ENCODE data around the gene GALT. TPM values are rescaled to one million over a fixed set of nuclear protein-coding genes. Genes with fewer than 3 reads are reported as not detected.

GALT gene
- total and polyA plus RNA-seq, 2 donors (not counting 1 experiment from before 2014, with no cell fraction given), result 111 to 167 TPM

DNA sequence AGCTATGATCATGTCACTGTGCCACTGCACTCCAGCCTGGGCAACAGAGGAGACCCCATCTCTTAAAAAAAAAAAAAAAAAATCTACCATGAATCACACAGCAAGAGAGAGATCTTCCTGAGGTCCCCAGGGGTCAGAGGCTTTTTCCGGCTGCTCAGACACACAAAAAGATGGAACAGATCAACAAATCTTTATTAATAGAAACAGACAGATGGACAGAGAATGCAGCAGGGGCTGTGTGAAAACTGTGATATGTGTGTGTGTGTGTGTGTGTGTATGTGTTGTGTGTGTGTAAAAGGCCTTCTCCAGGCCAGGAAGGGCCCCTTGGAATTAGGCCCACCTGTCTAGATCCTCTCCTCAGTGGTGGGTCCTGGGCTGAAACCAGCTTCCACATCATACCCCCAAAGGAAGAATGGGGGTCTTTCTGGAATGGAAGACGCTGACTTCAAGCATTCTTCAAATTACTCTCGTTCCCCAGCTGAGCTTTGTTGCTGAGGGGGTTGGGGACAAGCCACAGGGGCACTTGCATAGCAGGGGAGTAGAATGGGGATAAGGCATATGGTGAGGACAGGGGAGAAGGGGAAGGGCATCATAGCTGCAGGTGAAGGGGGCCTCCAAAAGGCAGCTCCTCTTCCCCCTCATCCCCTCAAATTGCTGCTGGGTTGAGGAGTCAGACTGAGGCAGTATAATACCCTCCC is 11.8 kb upstream of the GALT start:
- Histone ChIP-seq H3K79me2 (ENCODE audit: control insufficient read depth, insufficient read depth, low read length) (peaks cover 26% of the 10 kb centered on the region), H3K4me3 (ENCODE audit: control extremely low read depth in 1 of 5, extremely low read depth in 1 of 5, insufficient read depth in 1 of 5, low read depth in 2 of 5, low read length in 4 of 5) (no peak overlapping the region), H2AFZ (ENCODE audit: insufficient read depth, low read depth, low read length, poor library complexity, severe bottlenecking) (no peak overlapping the region), H3K27ac (ENCODE audit: low read length in 2 of 2) (no peak overlapping the region), H3K36me3 (replicated peaks in 1 of 2; ENCODE audit: control extremely low read depth in 1 of 2, control insufficient read depth in 1 of 2, extremely low read depth in 1 of 2, insufficient read depth in 2 of 2, low read length in 1 of 2) (peaks cover 0 to 3% of the 10 kb centered on the region in 2 experiments), H3K9me3 (ENCODE audit: control extremely low read depth in 1 of 3, control insufficient read depth in 2 of 3, insufficient read depth in 1 of 3, low read length in 2 of 3) (no peaks in the 10 kb centered on the region), H3K27me3 (replicated peaks in 1 of 4; ENCODE audit: control extremely low read depth in 1 of 4, control insufficient read depth in 3 of 4, insufficient read depth in 4 of 4, low read length in 3 of 4) (peaks cover 0 to 12% (median 2%) of the 10 kb centered on the region in 4 experiments), H3K9ac (ENCODE audit: low read length) (no peak overlapping the region), H4K20me1 (ENCODE audit: control insufficient read depth, insufficient read depth, low read length, poor library complexity, severe bottlenecking) (peaks cover 16% of the 10 kb centered on the region), H3K4me2 (replicated peaks; ENCODE audit: low read depth, low read length, poor library complexity, severe bottlenecking) (no peak overlapping the region), H3K4me1 (ENCODE audit: control insufficient read depth in 2 of 2, insufficient read depth in 2 of 2, low read length in 2 of 2) (peaks cover 16 to 32% of the 10 kb centered on the region in 2 donors)
- peaks cover 10% of the 10 kb centered on the region for H3K27me3 Mint-ChIP-seq
- H3K9me3 Mint-ChIP-seq (ENCODE audit: insufficient read depth), result no peaks in the 10 kb centered on the region
- no peak for DNase-seq
- peaks cover 30% of the 10 kb centered on the region for H3K4me1 Mint-ChIP-seq
- no CpG with 5 or more reads among the region's 3 CpGs for WGBS (ENCODE audit: insufficient coverage)
- no peak for ATAC-seq (ENCODE audit: low read depth)
- intact Hi-C loops (cut with micrococcal nuclease), result no loop called here
- no peak for TF ChIP-seq EZH2 (IDR thresholded peaks at IDR 0.05; ENCODE audit: borderline replicate concordance, insufficient read depth, low read depth, low read length, poor library complexity, severe bottlenecking)
- TF ChIP-seq, protein P1, sequence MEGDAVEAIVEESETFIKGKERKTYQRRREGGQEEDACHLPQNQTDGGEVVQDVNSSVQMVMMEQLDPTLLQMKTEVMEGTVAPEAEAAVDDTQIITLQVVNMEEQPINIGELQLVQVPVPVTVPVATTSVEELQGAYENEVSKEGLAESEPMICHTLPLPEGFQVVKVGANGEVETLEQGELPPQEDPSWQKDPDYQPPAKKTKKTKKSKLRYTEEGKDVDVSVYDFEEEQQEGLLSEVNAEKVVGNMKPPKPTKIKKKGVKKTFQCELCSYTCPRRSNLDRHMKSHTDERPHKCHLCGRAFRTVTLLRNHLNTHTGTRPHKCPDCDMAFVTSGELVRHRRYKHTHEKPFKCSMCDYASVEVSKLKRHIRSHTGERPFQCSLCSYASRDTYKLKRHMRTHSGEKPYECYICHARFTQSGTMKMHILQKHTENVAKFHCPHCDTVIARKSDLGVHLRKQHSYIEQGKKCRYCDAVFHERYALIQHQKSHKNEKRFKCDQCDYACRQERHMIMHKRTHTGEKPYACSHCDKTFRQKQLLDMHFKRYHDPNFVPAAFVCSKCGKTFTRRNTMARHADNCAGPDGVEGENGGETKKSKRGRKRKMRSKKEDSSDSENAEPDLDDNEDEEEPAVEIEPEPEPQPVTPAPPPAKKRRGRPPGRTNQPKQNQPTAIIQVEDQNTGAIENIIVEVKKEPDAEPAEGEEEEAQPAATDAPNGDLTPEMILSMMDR (IDR thresholded peaks at IDR 0.05), result no peak
- CTCF ChIA-PET, result interaction anchor here (0.9 to 8.4 kb wide), 33 partner anchors 8 to 1072 kb away, joined by 3 to 150 read pairs (median 5); partner anchors contain the start of genes DCTN3, DNAI1, FAM219A and GALT
- H3K4me3 Mint-ChIP-seq, result no peak overlapping the region
- H3K27ac Mint-ChIP-seq, result no peak overlapping the region
- POLR2A ChIA-PET, result interaction anchor here (1.1 kb wide), 1 partner anchor 22 kb away, joined by 6 read pairs; the partner anchor contains the start of gene RPP25L

DNA sequence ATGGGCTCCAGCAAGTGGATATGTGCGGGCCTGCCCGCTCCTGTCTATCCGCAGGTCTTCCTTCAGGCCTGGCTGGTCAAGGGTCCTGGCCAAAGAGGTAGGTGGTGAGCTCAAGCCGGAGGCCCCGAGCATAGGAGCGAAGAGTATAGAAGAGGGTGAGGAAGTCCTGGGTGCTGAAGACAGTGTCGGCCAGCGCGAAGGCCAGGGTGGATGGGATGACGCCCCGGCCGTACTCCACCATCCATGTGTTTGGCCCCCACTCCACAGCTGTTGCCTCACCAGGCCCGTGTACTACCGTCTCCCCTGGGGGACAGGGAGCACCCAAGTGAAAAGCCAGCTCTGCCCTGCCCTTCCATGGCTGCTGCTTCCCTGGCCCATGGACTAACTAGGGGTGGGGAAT is 10.9 kb upstream of the GALT start:
- H3K4me3 ChIP-seq (ENCODE audit: control extremely low read depth in 1 of 5, extremely low read depth in 1 of 5, insufficient read depth in 1 of 5, low read depth in 2 of 5, low read length in 4 of 5), result no peak overlapping the region
- Mint-ChIP-seq H3K4me1 (peaks cover 30% of the 10 kb centered on the region), H3K27me3 (peaks cover 3% of the 10 kb centered on the region), H3K9me3 (ENCODE audit: insufficient read depth) (no peaks in the 10 kb centered on the region), H3K4me3 (peak overlapping the region; percentile 66), H3K27ac (peak overlapping the region; percentile 41)
- H3K4me2 ChIP-seq (replicated peaks; ENCODE audit: low read depth, low read length, poor library complexity, severe bottlenecking), result peak overlapping the region; percentile 17
- peaks cover 16% of the 10 kb centered on the region for H4K20me1 ChIP-seq (ENCODE audit: control insufficient read depth, insufficient read depth, low read length, poor library complexity, severe bottlenecking)
- H3K9me3 ChIP-seq (ENCODE audit: control extremely low read depth in 1 of 3, control insufficient read depth in 2 of 3, insufficient read depth in 1 of 3, low read length in 2 of 3), result no peaks in the 10 kb centered on the region
- POLR2A ChIA-PET, result no interaction called here
- H2AFZ ChIP-seq (ENCODE audit: insufficient read depth, low read depth, low read length, poor library complexity, severe bottlenecking), result no peak overlapping the region
- intact Hi-C loops (cut with micrococcal nuclease), result no loop called here
- H3K27me3 ChIP-seq (replicated peaks in 1 of 4; ENCODE audit: control extremely low read depth in 1 of 4, control insufficient read depth in 3 of 4, insufficient read depth in 4 of 4, low read length in 3 of 4), result peaks cover 0 to 4% (median 0%) of the 10 kb centered on the region in 4 experiments
- H3K36me3 ChIP-seq (replicated peaks in 1 of 2; ENCODE audit: control extremely low read depth in 1 of 2, control insufficient read depth in 1 of 2, extremely low read depth in 1 of 2, insufficient read depth in 2 of 2, low read length in 1 of 2), result peaks cover 0 to 3% of the 10 kb centered on the region in 2 experiments
- TF ChIP-seq EZH2 (IDR thresholded peaks at IDR 0.05; ENCODE audit: borderline replicate concordance, insufficient read depth, low read depth, low read length, poor library complexity, severe bottlenecking), result no peak
- TF ChIP-seq, protein P1 (IDR thresholded peaks at IDR 0.05), result no peak
- no peak for ATAC-seq (ENCODE audit: low read depth)
- H3K9ac ChIP-seq (ENCODE audit: low read length), result no peak overlapping the region
- no peak for DNase-seq
- CTCF ChIA-PET, result interaction anchor here (1.2 to 8.4 kb wide), 12 partner anchors 12 to 302 kb away, joined by 3 to 150 read pairs (median 15); partner anchors contain the start of genes DCTN3, GALT and RPP25L
- no peak overlapping the region for H3K27ac ChIP-seq (ENCODE audit: low read length in 2 of 2)
- H3K79me2 ChIP-seq (ENCODE audit: control insufficient read depth, insufficient read depth, low read length), result peaks cover 26% of the 10 kb centered on the region
- peaks cover 16 to 32% of the 10 kb centered on the region in 2 donors for H3K4me1 ChIP-seq (ENCODE audit: control insufficient read depth in 2 of 2, insufficient read depth in 2 of 2, low read length in 2 of 2)
- WGBS (ENCODE audit: insufficient coverage), result 88% methylated on average over 8 of the region's 14 CpGs
